ENCODE results near the gene WWOX. TPM values are rescaled to one million over a fixed set of nuclear protein-coding genes. Genes with fewer than 3 reads are reported as not detected.

WWOX gene
- polyA plus RNA-seq, 1 donor (not counting 4 experiments of a cell fraction or from before 2014, with no cell fraction given) = 5.1 TPM

DNA sequence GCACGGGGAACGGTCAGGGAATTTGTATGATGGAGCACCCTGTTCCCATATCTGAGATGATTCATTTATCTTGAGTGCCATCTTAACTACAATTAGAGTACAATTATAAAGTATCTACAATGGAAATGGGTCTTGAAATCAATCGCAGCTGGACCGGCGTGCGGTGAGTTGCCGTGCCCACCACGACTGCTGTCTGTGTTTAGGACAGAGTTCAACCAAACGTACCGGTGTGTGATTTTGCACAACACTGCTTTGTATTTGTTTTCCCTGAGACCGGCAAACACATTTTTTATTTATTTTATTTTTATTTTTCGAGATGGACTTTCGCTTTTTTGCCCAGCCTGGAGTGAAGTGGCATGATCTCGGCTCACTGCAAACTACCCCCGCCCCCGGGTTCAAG is 457.0 kb downstream of the WWOX start:
- Histone ChIP-seq H3K27me3 (ENCODE audit: control insufficient read depth, extremely low read depth, insufficient read depth, low read length) (no peaks in the 10 kb centered on the region), H3K79me2 (ENCODE audit: control insufficient read depth, insufficient read depth, low read length) (no peaks in the 10 kb centered on the region), H3K4me3 (ENCODE audit: control insufficient read depth in 2 of 3, extremely low read depth in 1 of 3, insufficient read depth in 2 of 3, low read depth in 1 of 3, low read length in 3 of 3) (no peak overlapping the region), H2AFZ (ENCODE audit: control insufficient read depth, low read length) (no peak overlapping the region), H3K27ac (ENCODE audit: control insufficient read depth, insufficient read depth, low read length) (no peak overlapping the region), H3K9ac (ENCODE audit: control insufficient read depth, extremely low read depth, insufficient read depth, low read length) (no peak overlapping the region), H3K4me2 (ENCODE audit: control insufficient read depth, extremely low read depth, insufficient read depth, low read depth, low read length) (no peak overlapping the region), H4K20me1 (ENCODE audit: control insufficient read depth, extremely low read depth, insufficient read depth, low read length) (no peaks in the 10 kb centered on the region), H3K9me1 (ENCODE audit: control insufficient read depth, extremely low read depth, insufficient read depth, low read length) (no peaks in the 10 kb centered on the region), H3K4me1 (ENCODE audit: control insufficient read depth, extremely low read depth, insufficient read depth, low read length) (no peaks in the 10 kb centered on the region), H3K9me3 (ENCODE audit: control insufficient read depth, low read depth, low read length) (no peaks in the 10 kb centered on the region), H3K36me3 (ENCODE audit: control insufficient read depth in 2 of 2, extremely low read depth in 1 of 2, insufficient read depth in 2 of 2, low read length in 2 of 2) (no peaks in the 10 kb centered on the region)
- TF ChIP-seq, protein P1, sequence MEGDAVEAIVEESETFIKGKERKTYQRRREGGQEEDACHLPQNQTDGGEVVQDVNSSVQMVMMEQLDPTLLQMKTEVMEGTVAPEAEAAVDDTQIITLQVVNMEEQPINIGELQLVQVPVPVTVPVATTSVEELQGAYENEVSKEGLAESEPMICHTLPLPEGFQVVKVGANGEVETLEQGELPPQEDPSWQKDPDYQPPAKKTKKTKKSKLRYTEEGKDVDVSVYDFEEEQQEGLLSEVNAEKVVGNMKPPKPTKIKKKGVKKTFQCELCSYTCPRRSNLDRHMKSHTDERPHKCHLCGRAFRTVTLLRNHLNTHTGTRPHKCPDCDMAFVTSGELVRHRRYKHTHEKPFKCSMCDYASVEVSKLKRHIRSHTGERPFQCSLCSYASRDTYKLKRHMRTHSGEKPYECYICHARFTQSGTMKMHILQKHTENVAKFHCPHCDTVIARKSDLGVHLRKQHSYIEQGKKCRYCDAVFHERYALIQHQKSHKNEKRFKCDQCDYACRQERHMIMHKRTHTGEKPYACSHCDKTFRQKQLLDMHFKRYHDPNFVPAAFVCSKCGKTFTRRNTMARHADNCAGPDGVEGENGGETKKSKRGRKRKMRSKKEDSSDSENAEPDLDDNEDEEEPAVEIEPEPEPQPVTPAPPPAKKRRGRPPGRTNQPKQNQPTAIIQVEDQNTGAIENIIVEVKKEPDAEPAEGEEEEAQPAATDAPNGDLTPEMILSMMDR (optimal IDR thresholded peaks at IDR 0.05 in 1 of 3, IDR thresholded peaks at IDR 0.05 in 1 of 3, conservative IDR thresholded peaks at IDR 0.05 in 1 of 3; ENCODE audit: extremely low read depth in 1 of 3, insufficient read depth in 2 of 3, low read length in 3 of 3) = no peak
- TF ChIP-seq EZH2 (IDR thresholded peaks at IDR 0.05; ENCODE audit: low read length) = no peak
- dilution Hi-C loops (cut with MboI; ENCODE audit: extremely low pct_ligation_motif_present, low sequenced_read_pairs) = no loop called here
- FAIRE-seq (no peak), DNase-seq (ENCODE audit: low read depth, low spot score) (no peak)

DNA sequence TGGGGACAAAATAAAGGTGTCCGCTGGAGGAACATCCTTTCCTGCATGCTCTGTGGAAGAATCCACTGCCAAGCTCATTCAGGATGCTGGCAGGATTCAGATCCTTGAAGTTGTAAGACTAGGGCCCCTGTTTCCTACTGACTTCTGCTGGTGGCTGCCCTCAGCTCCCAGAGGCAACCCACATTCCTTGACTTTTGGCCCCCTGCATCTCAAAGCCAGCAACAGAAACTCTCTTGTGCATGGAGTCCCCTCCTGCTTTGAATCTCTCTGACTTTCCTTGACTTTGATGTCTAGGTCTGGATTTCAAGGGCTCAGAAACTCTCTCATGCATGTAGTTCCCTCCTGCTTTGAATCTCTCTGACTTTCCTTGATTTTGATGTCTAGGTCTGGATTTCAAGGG is 461.5 kb downstream of the WWOX start:
- Histone ChIP-seq H3K9me3 (ENCODE audit: control insufficient read depth, low read depth, low read length) (no peaks in the 10 kb centered on the region), H3K27ac (ENCODE audit: control insufficient read depth, insufficient read depth, low read length) (no peak overlapping the region), H3K9ac (ENCODE audit: control insufficient read depth, extremely low read depth, insufficient read depth, low read length) (no peak overlapping the region), H4K20me1 (ENCODE audit: control insufficient read depth, extremely low read depth, insufficient read depth, low read length) (no peaks in the 10 kb centered on the region), H3K36me3 (ENCODE audit: control insufficient read depth in 2 of 2, extremely low read depth in 1 of 2, insufficient read depth in 2 of 2, low read length in 2 of 2) (no peaks in the 10 kb centered on the region), H3K4me3 (ENCODE audit: control insufficient read depth in 2 of 3, extremely low read depth in 1 of 3, insufficient read depth in 2 of 3, low read depth in 1 of 3, low read length in 3 of 3) (no peak overlapping the region), H3K4me2 (ENCODE audit: control insufficient read depth, extremely low read depth, insufficient read depth, low read depth, low read length) (no peak overlapping the region), H3K27me3 (ENCODE audit: control insufficient read depth, extremely low read depth, insufficient read depth, low read length) (no peaks in the 10 kb centered on the region), H3K4me1 (ENCODE audit: control insufficient read depth, extremely low read depth, insufficient read depth, low read length) (peaks cover 15% of the 10 kb centered on the region), H2AFZ (ENCODE audit: control insufficient read depth, low read length) (no peak overlapping the region), H3K79me2 (ENCODE audit: control insufficient read depth, insufficient read depth, low read length) (no peaks in the 10 kb centered on the region), H3K9me1 (ENCODE audit: control insufficient read depth, extremely low read depth, insufficient read depth, low read length) (no peaks in the 10 kb centered on the region)
- DNase-seq (ENCODE audit: low read depth, low spot score) (no peak), FAIRE-seq (no peak)
- dilution Hi-C loops (cut with MboI; ENCODE audit: extremely low pct_ligation_motif_present, low sequenced_read_pairs) = no loop called here
- TF ChIP-seq, protein P1 (optimal IDR thresholded peaks at IDR 0.05 in 1 of 3, IDR thresholded peaks at IDR 0.05 in 1 of 3, conservative IDR thresholded peaks at IDR 0.05 in 1 of 3; ENCODE audit: extremely low read depth in 1 of 3, insufficient read depth in 2 of 3, low read length in 3 of 3) = no peak

All from keratinocyte (primary cell).